Fibroblast of peridontal ligament (primary cell): ENCODE results near the gene ATP6V1G2.
"Not testable (repeated sequence)": the region's sequence is repeated elsewhere in the genome, so short reads cannot be mapped to it uniquely, and the experiment has no call there.

Source experiments
- DNase-seq: peaks from one replicate; pipeline ENCODE4 v3.0.0-alpha.2; 2010; ENCODE audit errors: extremely low read depth

ATP6V1G2 gene

DNA sequence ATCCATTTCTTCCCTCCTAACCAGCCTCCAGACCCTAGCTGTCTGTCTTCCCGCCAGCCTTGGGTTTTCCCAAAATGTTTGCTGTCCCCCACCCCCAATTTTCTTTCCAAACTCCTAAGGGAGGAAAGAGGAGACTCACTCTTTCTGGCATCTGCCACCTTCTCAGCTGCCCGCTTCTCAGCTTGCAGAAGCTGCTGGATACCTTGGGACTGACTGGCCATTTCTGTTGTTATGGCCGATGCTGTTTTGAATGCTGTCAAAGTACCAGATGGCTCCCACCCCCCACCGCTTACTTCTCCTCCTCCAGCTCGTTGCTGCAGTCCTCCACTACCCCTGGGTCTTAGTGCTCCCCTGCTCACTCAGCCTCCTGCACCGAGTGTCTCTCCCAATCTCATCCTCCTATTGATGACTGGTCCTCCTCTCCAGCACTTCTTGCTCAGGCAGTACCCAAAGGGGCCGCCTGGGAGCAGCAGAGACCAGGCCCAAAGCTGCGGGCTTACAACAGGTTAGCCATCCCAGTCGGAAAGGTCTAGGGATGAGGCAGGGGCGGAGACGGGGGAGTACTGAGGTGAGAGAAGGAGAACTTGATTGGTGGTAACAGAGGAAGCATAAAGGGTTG lies at the start of gene ATP6V1G2:
TSS of gene ATP6V1G2 (minus strand) at position 270 of the 619 bp plus-strand sequence. CDS start at position 221, 49 bp downstream.
- DNase-seq: peak; percentile 93

DNA sequence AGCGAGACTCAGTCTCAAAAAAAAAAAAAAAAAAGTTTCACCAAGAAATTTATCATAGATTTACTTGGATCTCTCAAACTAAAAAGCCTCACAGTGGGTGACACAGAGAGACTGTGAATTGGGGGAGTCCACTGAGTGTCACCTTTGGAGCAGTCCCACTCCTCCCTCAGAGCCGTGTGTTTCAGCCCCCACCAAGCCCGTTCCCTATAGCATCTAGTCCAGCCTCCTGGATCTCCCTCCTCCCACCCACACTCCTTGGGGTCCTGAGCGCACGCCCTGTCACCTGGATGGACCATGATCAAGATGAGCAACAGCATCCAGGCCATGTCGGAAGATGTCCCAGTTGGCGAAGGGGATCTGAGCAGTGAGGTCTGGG lies 46.0 kb upstream of the ATP6V1G2 start:
- no peak for DNase-seq

DNA sequence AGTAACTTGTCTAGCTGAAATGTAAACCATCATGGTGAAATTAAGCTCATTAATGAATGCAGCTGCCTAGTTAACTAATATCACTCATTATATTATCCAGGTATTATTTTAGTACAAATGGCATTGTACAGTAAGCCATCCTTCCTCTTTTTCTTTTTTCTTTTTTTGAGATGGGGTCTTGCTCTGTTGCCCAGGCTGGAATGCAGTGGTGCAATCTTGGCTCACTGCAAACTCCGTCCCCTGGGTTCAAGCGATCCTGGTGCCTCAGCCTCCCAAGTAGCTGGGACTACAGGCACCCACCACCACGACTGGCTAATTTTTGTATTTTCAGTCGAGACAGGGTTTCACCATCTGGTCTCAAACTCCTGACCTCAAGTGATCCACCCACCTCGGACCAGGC lies 44.3 kb upstream of the ATP6V1G2 start:
- not testable (repeated sequence) for DNase-seq

DNA sequence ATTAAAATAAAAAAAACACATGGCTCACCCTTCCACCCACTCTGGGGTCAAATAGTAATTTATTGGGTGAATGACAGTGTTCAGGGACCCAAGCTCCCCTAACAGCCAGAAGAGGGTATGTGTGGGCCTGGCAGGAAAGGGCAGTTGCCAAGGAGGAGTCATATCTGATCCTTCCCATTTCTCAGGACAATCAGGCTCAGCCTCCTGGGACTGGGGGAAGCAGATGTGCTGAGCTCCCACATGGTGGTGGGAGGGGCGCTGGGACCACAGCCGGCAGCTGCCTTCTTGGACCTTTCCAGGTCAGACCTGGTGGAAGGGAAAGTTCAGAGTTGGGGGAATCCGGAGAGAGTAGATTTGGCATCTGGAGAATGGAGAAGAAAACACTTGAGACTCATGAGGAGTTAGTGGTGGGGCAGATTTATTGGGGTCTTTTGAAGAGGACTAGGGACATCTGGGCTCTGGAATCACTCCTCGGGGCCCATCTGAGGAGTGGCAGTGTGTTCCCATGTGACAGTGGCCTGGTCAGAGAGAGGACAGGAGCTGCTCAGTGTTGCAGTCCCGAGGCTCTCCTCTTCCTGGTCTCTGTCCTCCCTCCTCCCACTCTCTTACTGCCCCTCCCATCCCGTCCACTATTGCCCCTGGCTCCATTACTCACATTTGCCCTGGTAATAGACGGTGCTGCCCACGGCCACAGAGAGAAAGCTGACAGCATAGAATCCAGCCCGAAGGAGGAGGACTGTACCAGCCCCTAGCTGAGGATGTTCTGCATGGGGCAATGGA lies 42.7 kb upstream of the ATP6V1G2 start:
- DNase-seq: no peak

DNA sequence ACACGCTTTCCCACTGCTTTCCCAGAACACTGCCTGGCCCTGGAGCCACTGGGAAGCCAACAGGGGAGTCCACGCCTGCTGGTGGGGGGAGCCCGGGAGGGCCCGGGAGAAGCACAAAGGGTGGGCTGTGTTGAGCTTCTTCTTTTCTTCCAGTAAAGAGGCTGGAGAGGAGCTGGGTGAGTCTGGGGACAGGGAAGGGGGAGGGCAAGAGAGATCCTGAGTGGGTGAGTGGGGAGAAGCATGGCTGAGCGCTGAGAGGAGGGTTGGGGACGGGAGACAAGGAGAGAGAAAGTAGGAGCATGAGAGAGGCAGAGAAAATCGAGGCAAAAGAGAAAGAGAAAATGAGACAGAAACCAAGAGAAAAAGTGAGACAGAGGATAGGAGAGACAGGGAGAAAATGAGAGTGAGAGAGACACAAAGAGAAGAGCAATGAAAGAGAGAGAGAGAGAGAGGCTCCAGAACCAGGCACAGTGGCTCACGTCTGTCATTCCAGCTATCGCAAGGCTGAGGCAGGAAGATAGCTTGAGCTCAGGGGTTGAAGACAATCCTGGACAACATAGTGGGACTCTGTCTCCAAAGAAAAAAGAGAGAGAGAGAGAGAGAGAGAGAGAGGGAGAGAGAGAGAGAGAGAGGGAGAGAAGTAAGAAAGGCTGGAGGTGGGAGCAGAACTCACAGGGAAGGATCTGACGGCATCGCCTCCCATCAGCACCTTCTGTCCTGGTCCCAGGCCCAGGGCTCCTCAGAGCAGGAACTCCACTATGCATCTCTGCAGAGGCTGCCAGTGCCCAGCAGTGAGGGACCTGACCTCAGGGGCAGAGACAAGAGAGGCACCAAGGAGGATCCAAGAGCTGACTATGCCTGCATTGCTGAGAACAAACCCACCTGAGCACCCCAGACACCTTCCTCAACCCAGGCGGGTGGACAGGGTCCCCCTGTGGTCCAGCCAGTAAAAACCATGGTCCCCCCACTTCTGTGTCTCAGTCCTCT lies 41.7 kb upstream of the ATP6V1G2 start:
- DNase-seq: peak; percentile 11

DNA sequence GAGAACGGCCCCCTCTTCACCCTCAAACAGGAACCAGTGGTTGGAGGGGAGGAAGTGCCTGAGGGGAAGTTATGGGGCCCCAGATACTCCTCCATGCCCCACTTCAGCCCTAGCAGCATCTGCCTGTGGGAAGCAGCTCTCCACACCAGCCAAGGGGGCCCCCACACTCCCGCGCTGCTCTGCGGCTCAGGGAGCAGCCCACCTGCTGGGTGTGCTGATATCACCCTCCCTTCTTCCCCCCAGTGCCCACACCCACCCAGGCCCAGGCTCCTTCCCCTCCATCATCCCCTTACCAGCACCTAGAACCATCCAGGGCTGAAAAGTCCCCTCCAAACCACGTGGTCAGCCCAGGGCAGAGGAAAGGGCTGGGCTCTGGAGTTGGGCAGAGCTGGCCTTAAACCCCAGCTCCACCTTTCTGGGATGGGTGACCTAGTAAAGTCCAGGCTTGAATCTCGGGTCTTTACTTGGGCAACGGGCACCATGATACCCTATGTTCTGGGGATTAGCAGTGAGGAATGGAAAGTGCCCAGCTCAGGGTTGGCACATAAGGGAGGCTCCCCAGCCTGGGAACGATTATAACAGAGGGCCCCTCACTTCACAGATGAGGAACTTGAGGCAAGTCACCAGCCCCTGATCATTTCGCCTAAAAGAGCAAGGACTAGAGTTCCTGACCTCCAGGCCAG lies 40.3 kb upstream of the ATP6V1G2 start:
- no peak for DNase-seq

DNA sequence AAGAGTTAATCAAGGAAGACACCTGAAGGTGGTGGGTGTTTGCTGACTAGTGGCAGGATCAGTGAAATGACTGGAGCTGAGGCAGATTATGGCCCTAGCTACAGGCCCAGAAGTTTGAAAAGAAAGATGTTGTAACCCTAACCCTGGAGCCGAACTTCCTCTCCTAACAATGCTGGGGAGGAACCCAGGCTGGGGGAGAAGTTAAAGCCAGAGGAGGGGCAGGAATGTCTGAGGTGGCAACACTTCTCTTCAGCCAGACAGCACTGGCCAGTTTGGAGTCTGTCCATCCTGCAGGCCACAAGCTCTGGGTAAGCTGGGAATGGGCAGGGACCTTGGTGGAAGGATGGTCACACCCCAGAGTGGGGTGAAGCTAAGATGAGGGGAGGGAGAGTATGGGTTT lies 39.6 kb upstream of the ATP6V1G2 start, which contains the start of gene LST1:
TSS of gene LST1 (plus strand) at position 270 of the 400 bp plus-strand sequence. CDS start 1,023 bp downstream, outside the sequence.
- DNase-seq: no peak

DNA sequence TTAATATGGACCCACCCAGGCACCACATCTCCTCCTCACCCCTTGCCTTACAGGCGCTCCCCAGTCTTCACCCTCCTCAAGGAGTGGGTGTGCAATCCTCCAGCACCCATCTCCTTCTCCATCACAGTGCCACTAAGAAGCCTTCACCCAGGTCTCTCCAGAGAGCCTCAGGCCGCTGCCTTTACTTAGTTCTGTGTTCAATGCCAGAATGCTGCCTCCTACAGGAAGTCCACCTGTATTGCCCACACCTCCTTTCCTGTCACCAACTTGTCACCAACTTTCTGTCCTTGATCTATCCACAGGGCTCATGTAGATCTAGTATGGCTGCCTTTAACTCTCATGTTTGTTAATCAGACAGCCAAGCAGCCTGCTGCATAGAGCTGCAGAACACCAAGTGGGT lies 39.1 kb upstream of the ATP6V1G2 start:
- DNase-seq: no peak

DNA sequence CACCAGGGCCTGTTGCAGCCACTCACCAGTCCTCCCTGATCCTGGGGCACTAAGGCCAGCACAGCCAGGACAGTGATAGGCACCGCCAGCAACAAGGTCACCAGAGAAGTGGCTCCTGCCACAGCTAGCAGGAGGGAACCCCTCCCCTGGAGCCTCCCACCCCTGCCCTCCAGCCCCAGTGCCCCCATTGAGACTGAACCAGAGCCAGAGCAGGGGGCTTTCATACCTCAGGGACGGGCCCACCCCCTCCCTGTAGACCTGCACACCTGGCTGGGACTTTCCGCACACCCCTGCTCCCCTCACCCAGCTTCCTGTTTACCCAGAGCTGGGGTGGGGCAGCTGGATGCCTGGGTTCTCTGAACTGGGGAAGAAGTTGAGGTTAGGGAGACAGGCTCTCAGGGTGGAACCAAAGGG lies 35.8 kb upstream of the ATP6V1G2 start, which contains the start of gene LTB:
TSS of gene LTB (minus strand) at position 195 of the 414 bp plus-strand sequence. CDS start at position 188, 7 bp downstream.
- DNase-seq: no peak

DNA sequence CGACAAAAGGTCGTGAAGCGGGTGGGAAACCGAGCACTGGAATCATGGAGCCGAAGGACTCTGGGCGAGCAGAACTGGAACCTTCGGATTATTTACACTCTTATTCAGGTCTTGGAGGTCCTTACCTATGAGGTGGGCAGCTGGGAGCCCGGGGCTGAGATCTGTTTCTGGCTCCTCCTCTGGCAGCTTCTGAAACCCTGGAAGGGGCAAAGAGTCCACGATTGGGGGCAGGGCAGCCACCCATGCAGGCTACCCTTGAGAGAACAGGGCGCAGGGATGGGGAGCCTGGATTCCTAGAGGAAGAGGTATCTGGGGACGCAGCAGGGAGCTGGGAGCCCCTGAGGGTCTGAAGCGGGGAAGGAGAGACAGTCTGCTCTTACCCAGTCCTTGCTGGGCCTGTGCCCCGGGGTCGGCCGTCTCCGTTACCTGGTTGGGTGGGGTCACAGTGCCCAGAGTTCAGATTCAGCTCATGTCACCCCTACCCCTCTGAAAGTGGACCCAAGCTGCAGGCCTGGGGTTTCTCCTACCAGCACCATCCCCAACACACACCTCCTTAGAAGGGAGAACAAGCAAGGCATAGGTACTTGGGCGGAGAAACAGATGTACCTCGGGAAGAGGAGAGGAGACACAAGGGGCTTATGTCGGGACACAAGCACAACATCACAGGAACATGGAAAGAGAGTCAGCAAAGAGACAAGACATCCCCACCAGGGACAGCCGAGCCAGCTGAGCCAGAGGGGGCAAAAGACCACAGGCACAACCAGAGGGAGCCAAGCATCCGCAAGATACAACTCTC lies 35.2 kb upstream of the ATP6V1G2 start:
- peak; percentile 6 for DNase-seq

DNA sequence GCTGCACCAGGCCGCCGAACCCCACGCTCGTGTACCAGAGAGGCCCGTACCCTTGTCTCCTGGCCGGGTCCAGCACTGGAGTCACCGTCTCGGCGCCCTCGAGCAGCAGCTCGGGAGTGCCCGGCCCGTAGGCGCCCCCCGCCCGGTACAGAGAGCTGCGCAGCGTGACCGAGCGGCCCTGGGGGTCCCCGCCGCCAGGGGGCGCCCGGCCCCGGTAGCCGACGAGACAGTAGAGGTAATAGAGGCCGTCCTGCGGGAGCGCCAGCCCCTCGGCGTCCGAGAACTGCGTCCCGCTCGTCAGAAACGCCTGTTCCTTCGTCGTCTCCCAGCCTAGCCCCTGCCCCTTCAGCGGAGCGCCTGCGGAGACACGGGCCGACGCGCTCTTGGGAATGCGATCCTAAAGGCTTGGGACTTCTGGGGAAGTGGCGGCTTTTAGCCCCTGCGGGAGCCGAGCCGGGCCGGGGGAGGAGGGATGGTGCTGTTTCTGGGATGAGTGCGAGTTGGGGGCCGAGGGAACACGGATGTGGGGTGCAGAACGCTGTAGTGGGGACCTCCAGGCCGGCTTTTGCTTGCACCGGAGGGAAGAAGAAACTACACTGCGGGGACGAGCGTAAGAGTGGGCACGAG lies 34.5 kb upstream of the ATP6V1G2 start:
- peak; percentile 63 for DNase-seq

DNA sequence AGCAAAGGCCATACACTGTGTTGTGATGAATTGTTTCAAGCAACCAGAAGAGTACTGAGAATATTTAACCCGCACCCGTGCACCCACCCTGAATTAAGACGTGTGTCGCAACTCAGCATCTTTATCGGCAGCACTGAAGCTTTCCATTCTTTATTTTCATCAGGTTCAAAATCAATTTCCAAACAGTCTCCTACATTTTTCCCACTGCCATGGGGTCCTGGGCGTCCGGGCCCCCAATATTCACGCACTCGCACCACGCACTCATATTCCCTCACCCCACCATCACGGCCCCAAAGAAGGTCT lies 34.0 kb upstream of the ATP6V1G2 start:
- no peak for DNase-seq

DNA sequence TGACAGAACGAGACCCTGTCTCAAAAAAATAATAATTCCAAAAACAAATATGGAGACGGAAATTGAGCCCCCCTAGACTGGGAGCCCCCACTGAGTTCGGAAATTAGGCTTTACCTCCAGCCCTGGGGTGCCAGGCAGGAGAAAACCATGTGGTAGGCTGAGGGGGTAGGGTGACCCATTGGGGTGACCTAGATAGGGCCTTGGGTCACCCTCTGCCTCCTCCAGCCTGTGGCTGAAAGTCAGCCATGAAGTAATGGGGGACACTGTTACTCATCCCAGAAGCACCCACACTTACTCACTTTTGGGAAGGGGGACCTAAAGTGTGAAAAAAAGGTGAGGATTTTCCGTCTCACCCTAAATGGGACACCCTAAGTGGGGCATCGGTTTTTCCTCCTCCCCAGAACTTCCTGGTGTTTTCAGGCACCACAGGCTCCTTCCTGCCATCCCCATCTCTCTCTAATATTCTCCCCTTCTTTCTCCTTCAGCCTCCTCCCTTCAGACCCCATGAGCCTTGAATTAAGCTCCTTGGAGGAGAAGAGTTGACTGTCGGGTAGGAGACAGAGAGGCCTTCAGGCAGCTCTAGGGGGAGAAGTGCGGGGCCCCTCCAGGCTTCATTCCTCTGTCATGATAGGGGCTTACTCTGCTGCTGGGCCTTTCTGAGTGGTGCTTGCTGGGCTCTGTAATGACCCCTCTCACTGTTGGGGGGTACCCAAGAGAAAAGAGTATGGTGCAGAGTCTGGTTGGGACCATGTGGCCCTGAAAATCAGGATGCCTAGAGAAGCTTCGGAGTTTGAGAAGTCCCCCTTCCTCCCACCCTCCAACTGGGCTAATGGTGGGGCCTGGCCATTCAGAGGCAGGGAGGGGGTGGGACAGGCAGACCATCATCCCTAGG lies 33.4 kb upstream of the ATP6V1G2 start:
- no peak for DNase-seq

DNA sequence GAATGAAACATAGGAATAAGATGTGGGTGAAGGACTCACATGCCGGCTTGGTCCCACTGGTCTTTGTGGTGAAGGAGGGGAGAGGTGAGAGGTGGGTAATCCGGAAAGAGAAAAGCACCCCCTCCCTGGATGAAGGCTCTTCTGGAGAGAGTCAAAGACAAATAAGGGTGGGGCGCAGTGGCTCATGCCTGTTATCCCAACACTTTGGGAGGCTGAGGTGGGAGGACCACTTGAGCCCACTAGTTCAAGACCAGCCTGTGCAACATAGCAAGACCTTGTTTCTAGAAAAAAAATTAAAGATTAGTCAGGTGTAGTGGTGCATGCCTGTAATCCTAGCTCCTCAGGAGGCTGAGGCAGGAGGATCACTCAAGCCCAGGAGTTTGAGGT lies 32.7 kb upstream of the ATP6V1G2 start:
- DNase-seq: no peak

DNA sequence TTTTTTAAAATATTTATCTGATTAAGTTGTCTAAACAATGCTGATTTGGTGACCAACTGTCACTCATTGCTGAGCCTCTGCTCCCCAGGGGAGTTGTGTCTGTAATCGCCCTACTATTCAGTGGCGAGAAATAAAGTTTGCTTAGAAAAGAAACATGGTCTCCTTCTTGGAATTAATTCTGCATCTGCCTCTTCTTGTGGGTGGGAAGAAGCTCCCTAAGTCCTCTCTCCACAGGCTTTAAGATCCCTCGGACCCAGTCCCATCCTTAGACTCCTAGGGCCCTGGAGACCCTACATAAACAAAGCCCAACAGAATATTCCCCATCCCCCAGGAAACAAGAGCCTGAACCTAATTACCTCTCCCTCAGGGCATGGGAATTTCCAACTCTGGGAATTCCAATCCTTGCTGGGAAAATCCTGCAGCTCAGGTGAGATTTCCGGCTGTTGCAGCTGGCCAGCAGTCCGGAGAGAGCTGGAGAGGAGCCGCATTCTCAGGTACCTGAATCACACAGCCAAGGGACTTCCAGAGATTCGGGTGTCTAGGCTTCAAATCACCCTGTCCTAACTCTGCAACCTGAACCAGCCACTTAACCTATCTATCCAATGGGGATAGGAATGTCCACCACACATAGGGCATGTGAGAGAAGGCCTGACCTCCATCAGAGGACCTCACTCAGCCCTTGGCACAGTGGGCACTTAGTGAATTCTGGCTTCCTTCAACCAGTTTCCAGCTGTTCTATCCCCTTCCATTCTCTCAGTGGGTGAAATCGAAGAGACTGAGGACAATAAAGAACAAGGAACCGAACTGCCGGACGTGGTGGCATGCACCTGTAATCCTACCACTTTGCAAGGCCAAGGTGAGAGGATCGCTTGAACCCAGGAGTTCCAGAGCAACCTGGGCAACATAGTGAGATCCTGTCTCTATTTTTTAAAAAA lies 32.0 kb upstream of the ATP6V1G2 start:
- DNase-seq: no peak

DNA sequence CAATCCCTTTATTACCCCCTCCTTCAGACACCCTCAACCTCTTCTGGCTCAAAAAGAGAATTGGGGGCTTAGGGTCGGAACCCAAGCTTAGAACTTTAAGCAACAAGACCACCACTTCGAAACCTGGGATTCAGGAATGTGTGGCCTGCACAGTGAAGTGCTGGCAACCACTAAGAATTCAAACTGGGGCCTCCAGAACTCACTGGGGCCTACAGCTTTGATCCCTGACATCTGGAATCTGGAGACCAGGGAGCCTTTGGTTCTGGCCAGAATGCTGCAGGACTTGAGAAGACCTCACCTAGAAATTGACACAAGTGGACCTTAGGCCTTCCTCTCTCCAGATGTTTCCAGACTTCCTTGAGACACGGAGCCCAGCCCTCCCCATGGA lies 31.2 kb upstream of the ATP6V1G2 start:
- DNase-seq: no peak

DNA sequence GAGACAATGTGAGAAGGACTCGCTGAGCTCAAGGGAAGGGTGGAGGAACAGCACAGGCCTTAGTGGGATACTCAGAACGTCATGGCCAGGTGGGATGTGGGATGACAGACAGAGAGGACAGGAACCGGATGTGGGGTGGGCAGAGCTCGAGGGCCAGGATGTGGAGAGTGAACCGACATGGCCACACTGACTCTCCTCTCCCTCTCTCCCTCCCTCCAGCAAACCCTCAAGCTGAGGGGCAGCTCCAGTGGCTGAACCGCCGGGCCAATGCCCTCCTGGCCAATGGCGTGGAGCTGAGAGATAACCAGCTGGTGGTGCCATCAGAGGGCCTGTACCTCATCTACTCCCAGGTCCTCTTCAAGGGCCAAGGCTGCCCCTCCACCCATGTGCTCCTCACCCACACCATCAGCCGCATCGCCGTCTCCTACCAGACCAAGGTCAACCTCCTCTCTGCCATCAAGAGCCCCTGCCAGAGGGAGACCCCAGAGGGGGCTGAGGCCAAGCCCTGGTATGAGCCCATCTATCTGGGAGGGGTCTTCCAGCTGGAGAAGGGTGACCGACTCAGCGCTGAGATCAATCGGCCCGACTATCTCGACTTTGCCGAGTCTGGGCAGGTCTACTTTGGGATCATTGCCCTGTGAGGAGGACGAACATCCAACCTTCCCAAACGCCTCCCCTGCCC lies 30.6 kb upstream of the ATP6V1G2 start:
- no peak for DNase-seq
